ENCODE data around the gene SCN4B. TPM values are rescaled to one million over a fixed set of nuclear protein-coding genes. Genes with fewer than 3 reads are reported as not detected.

The SCN4B gene
- total RNA-seq, 1 donor from 2014 or later, result 0.89 TPM

GRCh38 chr11:118166641-118167040, 14.0 kb upstream of the SCN4B start:
- TF ChIP-seq CTCF (IDR thresholded peaks at IDR 0.05; ENCODE audit: insufficient read depth, low read depth, low read length), result no peak
- no peak for TF ChIP-seq EZH2 (IDR thresholded peaks at IDR 0.05; ENCODE audit: insufficient read depth, low read length)
- H3K4me3 ChIP-seq (ENCODE audit: insufficient read depth, low read depth, low read length), result no peak overlapping the region
- H3K36me3 ChIP-seq (ENCODE audit: insufficient read depth, low read length), result no peaks in the 10 kb centered on the region
- no peak overlapping the region for H3K4me3 Mint-ChIP-seq (ENCODE audit: unreplicated experiment)
- no peak for DNase-seq (ENCODE audit: low read depth)
- no peaks in the 10 kb centered on the region for H3K9me3 Mint-ChIP-seq (ENCODE audit: unreplicated experiment)
- H3K27ac Mint-ChIP-seq (ENCODE audit: unreplicated experiment), result no peak overlapping the region
- H3K4me1 Mint-ChIP-seq (ENCODE audit: low read depth, unreplicated experiment), result no peaks in the 10 kb centered on the region
- no peaks in the 10 kb centered on the region for H3K4me1 ChIP-seq (ENCODE audit: insufficient read depth, low read length)
- no peaks in the 10 kb centered on the region for H3K9me3 ChIP-seq (ENCODE audit: insufficient read depth, low read depth, low read length)
- no peaks in the 10 kb centered on the region for H4K20me1 ChIP-seq (ENCODE audit: insufficient read depth, low read length)
- no peaks in the 10 kb centered on the region for H3K36me3 Mint-ChIP-seq (ENCODE audit: low read depth, unreplicated experiment)
- H3K4me2 ChIP-seq (ENCODE audit: low read length), result no peak overlapping the region
- no peak for FAIRE-seq
- peak overlapping the region; percentile 63 for H2AFZ ChIP-seq (ENCODE audit: low read depth, low read length)
- H3K27me3 Mint-ChIP-seq (ENCODE audit: low read depth, unreplicated experiment), result peaks cover 83% of the 10 kb centered on the region
- no peak overlapping the region for H3K27ac ChIP-seq (ENCODE audit: low read depth, low read length)
- no peaks in the 10 kb centered on the region for H3K79me2 ChIP-seq (ENCODE audit: insufficient read depth, low read length)
- H3K9ac ChIP-seq (ENCODE audit: low read length), result no peak overlapping the region
- peaks cover 30% of the 10 kb centered on the region for H3K27me3 ChIP-seq (ENCODE audit: insufficient read depth, low read length)

- no peaks in the 10 kb centered on the region for H4K20me1 ChIP-seq (ENCODE audit: insufficient read depth, low read length)
- H3K27me3 ChIP-seq (ENCODE audit: insufficient read depth, low read length), result peaks cover 18% of the 10 kb centered on the region
- no peaks in the 10 kb centered on the region for H3K36me3 ChIP-seq (ENCODE audit: insufficient read depth, low read length)
- Mint-ChIP-seq H3K9me3 (ENCODE audit: unreplicated experiment) (peaks cover 2% of the 10 kb centered on the region), H3K27me3 (ENCODE audit: low read depth, unreplicated experiment) (peaks cover 80% of the 10 kb centered on the region), H3K27ac (ENCODE audit: unreplicated experiment) (no peak overlapping the region), H3K4me1 (ENCODE audit: low read depth, unreplicated experiment) (no peaks in the 10 kb centered on the region), H3K36me3 (ENCODE audit: low read depth, unreplicated experiment) (no peaks in the 10 kb centered on the region), H3K4me3 (ENCODE audit: unreplicated experiment) (no peak overlapping the region)
- no peak overlapping the region for H3K9ac ChIP-seq (ENCODE audit: low read length)
- H3K79me2 ChIP-seq (ENCODE audit: insufficient read depth, low read length), result no peaks in the 10 kb centered on the region
- H3K9me3 ChIP-seq (ENCODE audit: insufficient read depth, low read depth, low read length), result no peaks in the 10 kb centered on the region
- no peak overlapping the region for H3K4me3 ChIP-seq (ENCODE audit: insufficient read depth, low read depth, low read length)
- no peak for DNase-seq (ENCODE audit: low read depth)
- TF ChIP-seq EZH2 (IDR thresholded peaks at IDR 0.05; ENCODE audit: insufficient read depth, low read length) (no peak), CTCF (IDR thresholded peaks at IDR 0.05; ENCODE audit: insufficient read depth, low read depth, low read length) (no peak)
- H3K27ac ChIP-seq (ENCODE audit: low read depth, low read length), result no peak overlapping the region
- no peak overlapping the region for H3K4me2 ChIP-seq (ENCODE audit: low read length)
- H3K4me1 ChIP-seq (ENCODE audit: insufficient read depth, low read length), result no peaks in the 10 kb centered on the region
- no peak for FAIRE-seq
- no peak overlapping the region for H2AFZ ChIP-seq (ENCODE audit: low read depth, low read length)
These were observed 12.3 kb upstream of the SCN4B start for GRCh38 chr11:118164885-118165284.

GRCh38 chr11:118163494-118163893, 10.9 kb upstream of the SCN4B start:
- no peaks in the 10 kb centered on the region for H3K36me3 ChIP-seq (ENCODE audit: insufficient read depth, low read length)
- no peak overlapping the region for H3K4me3 ChIP-seq (ENCODE audit: insufficient read depth, low read depth, low read length)
- Mint-ChIP-seq H3K27me3 (ENCODE audit: low read depth, unreplicated experiment) (peaks cover 80% of the 10 kb centered on the region), H3K4me1 (ENCODE audit: low read depth, unreplicated experiment) (no peaks in the 10 kb centered on the region), H3K4me3 (ENCODE audit: unreplicated experiment) (no peak overlapping the region), H3K27ac (ENCODE audit: unreplicated experiment) (no peak overlapping the region), H3K9me3 (ENCODE audit: unreplicated experiment) (peaks cover 2% of the 10 kb centered on the region), H3K36me3 (ENCODE audit: low read depth, unreplicated experiment) (no peaks in the 10 kb centered on the region)
- DNase-seq (ENCODE audit: low read depth), result no peak
- peaks cover 30% of the 10 kb centered on the region for H3K27me3 ChIP-seq (ENCODE audit: insufficient read depth, low read length)
- no peaks in the 10 kb centered on the region for H3K9me3 ChIP-seq (ENCODE audit: insufficient read depth, low read depth, low read length)
- no peak overlapping the region for H3K27ac ChIP-seq (ENCODE audit: low read depth, low read length)
- H3K4me1 ChIP-seq (ENCODE audit: insufficient read depth, low read length), result no peaks in the 10 kb centered on the region
- no peak overlapping the region for H3K4me2 ChIP-seq (ENCODE audit: low read length)
- TF ChIP-seq EZH2 (IDR thresholded peaks at IDR 0.05; ENCODE audit: insufficient read depth, low read length), result no peak
- TF ChIP-seq CTCF (IDR thresholded peaks at IDR 0.05; ENCODE audit: insufficient read depth, low read depth, low read length), result no peak
- H3K79me2 ChIP-seq (ENCODE audit: insufficient read depth, low read length), result no peaks in the 10 kb centered on the region
- no peak for FAIRE-seq
- no peak overlapping the region for H2AFZ ChIP-seq (ENCODE audit: low read depth, low read length)
- no peaks in the 10 kb centered on the region for H4K20me1 ChIP-seq (ENCODE audit: insufficient read depth, low read length)
- no peak overlapping the region for H3K9ac ChIP-seq (ENCODE audit: low read length)
